Measurements from ENCODE around the gene GRK5. TPM values are rescaled to one million over a fixed set of nuclear protein-coding genes. Genes with fewer than 3 reads are reported as not detected.
A peak's percentile ranks its signal among the peaks of the same experiment; 100 is the strongest.

Gene GRK5
- total RNA-seq, 1 donor: 16.0 TPM

DNA sequence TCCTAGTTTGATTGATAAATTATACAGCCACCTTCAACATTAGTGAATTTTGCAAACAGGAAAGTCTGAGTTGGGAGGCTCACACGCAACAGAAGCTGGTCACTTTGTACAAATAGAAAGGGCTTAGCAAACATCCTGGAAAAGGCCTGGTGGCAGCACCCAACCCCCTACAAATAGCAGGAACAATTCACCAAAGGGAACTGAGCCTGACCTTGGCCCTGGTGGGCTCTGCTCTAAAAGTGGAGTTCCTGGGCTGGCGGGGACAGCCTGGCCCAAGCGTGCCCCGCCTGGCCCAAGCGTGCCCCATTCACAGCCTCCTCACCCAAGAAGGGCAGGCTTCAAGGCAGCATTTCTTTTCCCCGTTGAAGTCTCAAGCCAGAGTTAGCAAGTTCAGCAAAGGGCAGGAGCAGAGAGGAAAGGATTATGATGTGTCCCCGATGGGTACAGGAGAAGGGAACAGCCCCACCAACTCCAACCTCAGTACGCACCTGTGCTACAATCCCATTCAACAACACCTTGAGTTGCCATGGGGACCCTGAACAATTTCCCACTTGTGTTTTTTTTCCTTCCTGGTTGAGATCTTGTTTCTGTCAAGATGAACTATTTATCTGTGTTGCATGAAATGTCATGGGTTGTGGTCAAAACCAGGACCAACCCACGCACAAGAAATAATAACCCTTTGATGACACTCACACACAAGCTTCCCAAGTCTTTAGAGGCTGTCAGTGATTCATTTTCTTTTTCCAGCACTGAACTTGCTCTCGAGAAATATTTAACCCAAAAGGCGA lies 291.7 kb downstream of the GRK5 start:
- TF ChIP-seq, protein P1, sequence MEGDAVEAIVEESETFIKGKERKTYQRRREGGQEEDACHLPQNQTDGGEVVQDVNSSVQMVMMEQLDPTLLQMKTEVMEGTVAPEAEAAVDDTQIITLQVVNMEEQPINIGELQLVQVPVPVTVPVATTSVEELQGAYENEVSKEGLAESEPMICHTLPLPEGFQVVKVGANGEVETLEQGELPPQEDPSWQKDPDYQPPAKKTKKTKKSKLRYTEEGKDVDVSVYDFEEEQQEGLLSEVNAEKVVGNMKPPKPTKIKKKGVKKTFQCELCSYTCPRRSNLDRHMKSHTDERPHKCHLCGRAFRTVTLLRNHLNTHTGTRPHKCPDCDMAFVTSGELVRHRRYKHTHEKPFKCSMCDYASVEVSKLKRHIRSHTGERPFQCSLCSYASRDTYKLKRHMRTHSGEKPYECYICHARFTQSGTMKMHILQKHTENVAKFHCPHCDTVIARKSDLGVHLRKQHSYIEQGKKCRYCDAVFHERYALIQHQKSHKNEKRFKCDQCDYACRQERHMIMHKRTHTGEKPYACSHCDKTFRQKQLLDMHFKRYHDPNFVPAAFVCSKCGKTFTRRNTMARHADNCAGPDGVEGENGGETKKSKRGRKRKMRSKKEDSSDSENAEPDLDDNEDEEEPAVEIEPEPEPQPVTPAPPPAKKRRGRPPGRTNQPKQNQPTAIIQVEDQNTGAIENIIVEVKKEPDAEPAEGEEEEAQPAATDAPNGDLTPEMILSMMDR (IDR thresholded peaks at IDR 0.05; ENCODE audit: insufficient read depth, low read depth, low read length): no peak
- H3K4me3 ChIP-seq (ENCODE audit: low read depth, low read length): no peak overlapping the region
- peak; percentile 50 for DNase-seq (ENCODE audit: low read depth)

DNA sequence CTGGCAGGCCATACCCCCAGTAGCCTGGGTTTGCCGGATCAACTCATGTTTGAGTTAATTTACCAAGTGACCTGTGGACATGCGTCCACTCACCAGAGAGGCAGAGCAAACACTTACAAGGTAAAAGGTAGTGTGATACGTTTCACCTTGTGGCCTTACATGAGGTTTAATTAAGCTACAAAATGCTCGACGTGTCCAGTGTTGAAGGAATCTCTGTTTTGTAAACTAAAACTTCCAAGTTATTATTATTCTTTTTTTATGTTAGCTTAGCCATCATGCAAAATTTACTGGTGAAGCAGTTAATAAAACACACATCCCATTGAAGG lies 292.3 kb downstream of the GRK5 start:
- no peak overlapping the region for H3K4me3 ChIP-seq (ENCODE audit: low read depth, low read length)
- TF ChIP-seq, protein P1 (IDR thresholded peaks at IDR 0.05; ENCODE audit: insufficient read depth, low read depth, low read length): no peak
- DNase-seq (ENCODE audit: low read depth): no peak

DNA sequence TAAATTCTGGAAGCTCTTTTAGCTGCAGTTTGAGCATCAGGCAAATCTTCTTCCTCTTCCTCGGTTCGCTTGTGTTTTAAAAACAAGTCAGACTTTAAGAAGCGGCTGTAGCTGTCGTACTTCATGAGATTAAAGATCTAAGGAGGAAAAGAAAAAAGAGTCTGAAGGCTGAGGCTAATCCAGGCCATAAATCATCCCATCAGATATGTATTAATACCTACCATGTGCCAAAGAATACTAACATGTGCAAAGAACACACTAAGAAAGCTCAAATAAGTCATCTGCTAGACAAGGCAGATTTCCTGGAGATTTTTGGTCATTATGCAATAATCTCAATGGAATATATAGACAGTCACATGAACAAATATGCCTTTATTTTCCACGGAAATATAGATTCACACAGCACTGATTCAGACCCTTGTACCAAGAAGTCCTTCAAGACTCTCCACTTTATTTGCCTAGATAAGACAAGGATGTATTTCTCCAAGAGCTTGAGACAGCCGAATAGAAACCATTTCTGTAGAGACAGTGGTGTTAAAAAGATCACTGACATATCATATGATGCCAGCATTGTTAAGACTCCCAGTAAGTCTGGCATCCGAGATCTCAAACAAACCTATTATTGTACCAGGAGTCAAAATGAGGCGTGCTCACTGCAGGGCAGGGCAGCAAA lies 292.9 kb downstream of the GRK5 start:
- TF ChIP-seq, protein P1 (IDR thresholded peaks at IDR 0.05; ENCODE audit: insufficient read depth, low read depth, low read length): no peak
- no peak overlapping the region for H3K4me3 ChIP-seq (ENCODE audit: low read depth, low read length)
- peak; percentile 62 for DNase-seq (ENCODE audit: low read depth)

DNA sequence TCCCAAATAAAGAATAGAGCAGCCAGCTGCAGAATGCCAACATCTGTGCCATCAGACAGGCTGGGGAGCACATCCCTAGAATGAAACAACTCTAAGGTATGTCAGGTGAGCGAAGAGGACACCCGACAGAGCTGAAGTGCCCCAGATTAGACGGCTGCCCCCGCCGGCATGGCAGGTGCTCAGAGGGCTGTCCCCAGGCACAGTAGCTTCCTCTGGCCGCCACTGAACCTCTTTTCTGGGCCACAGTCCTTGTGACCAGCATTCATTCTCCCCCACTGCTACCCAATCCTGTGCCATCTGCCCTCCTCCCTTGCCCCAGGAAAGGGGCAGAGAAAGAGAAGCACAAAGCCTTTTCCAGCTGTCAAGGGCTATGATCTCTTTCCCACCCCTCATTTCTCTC lies 293.4 kb downstream of the GRK5 start:
- TF ChIP-seq, protein P1 (IDR thresholded peaks at IDR 0.05; ENCODE audit: insufficient read depth, low read depth, low read length): no peak
- no peak overlapping the region for H3K4me3 ChIP-seq (ENCODE audit: low read depth, low read length)
- no peak for DNase-seq (ENCODE audit: low read depth)

DNA sequence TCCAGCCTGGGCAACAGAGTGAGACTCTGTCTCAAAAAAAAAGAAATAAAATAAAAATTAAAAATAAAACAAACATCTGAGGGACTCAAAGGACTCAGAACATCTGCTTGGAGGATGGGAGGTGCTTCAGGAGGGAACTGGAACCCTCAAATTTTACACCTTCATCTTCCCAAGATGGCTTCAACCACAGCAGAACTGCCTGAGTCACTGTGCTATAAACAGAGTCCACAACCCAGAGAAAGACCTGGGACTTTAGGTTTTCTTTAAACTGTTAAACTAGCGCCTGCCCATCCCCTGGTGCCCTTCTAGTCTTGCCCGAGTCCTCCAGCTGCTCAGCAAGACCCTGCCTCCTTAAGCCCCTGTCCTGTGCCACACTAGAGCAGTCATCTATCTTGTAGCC lies 294.3 kb downstream of the GRK5 start:
- H3K4me3 ChIP-seq (ENCODE audit: low read depth, low read length): no peak overlapping the region
- TF ChIP-seq, protein P1 (IDR thresholded peaks at IDR 0.05; ENCODE audit: insufficient read depth, low read depth, low read length): no peak
- no peak for DNase-seq (ENCODE audit: low read depth)

DNA sequence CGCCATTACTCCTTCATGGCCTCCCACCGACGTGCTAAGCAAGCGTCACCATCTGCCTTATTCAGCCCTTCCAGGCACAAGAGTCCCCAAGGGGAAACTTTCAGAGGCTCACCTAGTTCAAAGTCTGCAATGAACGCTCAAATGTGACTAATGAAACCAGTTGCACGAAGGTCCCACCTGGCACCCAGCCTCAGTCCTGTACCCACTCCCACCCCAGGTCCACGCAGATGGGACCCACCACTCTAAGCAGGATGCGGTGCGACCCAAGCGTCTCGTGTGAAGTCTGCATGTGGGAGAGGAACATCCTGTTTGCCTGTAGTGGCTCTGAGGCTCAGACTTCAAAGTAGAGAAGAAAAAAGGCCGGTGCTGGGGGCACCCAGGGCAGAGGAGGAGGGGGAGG lies 294.8 kb downstream of the GRK5 start:
- no peak for DNase-seq (ENCODE audit: low read depth)
- TF ChIP-seq, protein P1 (IDR thresholded peaks at IDR 0.05; ENCODE audit: insufficient read depth, low read depth, low read length): no peak
- H3K4me3 ChIP-seq (ENCODE audit: low read depth, low read length): no peak overlapping the region

All from fibroblast of villous mesenchyme (primary cell).